Loucy (cell line): Measurements from ENCODE around the gene AHCTF1.

Experiments used
- CTCF ChIP-seq: fragments of 200-600 bp; sonication (generic); conservative IDR thresholded peaks from 2 replicates; pipeline ENCODE4 v1.5.1; 2014; ENCODE audit warnings: mild to moderate bottlenecking, antibody characterized with exemption, low read length
- EZH2phosphoT487 ChIP-seq: fragments of 200-600 bp; IDR thresholded peaks from 2 replicates; pipeline ENCODE4 v1.6.1; 2018; ENCODE audit warnings: antibody characterized with exemption, mild to moderate bottlenecking, moderate library complexity, borderline replicate concordance

- TF ChIP-seq CTCF: no peak
- TF ChIP-seq EZH2phosphoT487: no peak
Observed at GRCh38 chr1:246797597-246797996, 134.2 kb downstream of the AHCTF1 start.
